Liver (tissue), 9 donors: ENCODE measurements around the gene GRSF1. TPM values are rescaled to one million over a fixed set of nuclear protein-coding genes. Genes with fewer than 3 reads are reported as not detected.

Source experiments
- DNase-seq: peaks from one replicate; pipeline ENCODE4 v3.0.0-alpha.2; 2017; ENCODE audit warnings: low spot score
- H3K27ac ChIP-seq, 2 donors: one replicate each; pipeline ENCODE4 v1.7.0; 2013; ENCODE audit warnings: inconsistent platforms in 2 of 2, low read length in 2 of 2, control low read depth in 1 of 2, low read depth in 1 of 2, mild to moderate bottlenecking in 1 of 2
- H3K27me3 ChIP-seq, 4 donors: one replicate each; pipeline versions ENCODE4 v1.6.1 to v1.7.0; 2013; ENCODE audit warnings: low read length in 3 of 4, inconsistent platforms in 1 of 4, mild to moderate bottlenecking in 1 of 4, moderate library complexity in 1 of 4; ENCODE audit not compliant: control insufficient read depth in 4 of 4, insufficient read depth in 4 of 4
- H3K36me3 ChIP-seq, 4 donors: one replicate each; pipeline versions ENCODE4 v1.6.1 to v1.7.0; 2013; ENCODE audit warnings: low read length in 3 of 4, mild to moderate bottlenecking in 3 of 4, low read depth in 1 of 4, moderate library complexity in 1 of 4; ENCODE audit not compliant: control insufficient read depth in 4 of 4, insufficient read depth in 3 of 4
- H3K4me1 ChIP-seq, 4 donors: one replicate each; pipeline versions ENCODE4 v1.6.1 to v1.7.0; 2013; ENCODE audit warnings: low read length in 3 of 4, mild to moderate bottlenecking in 3 of 4, moderate library complexity in 1 of 4; ENCODE audit not compliant: control insufficient read depth in 4 of 4, insufficient read depth in 4 of 4
- H3K4me3 ChIP-seq, 3 donors: one replicate each; pipeline versions ENCODE4 v1.6.1 to v1.7.0; 2013; ENCODE audit warnings: low read length in 3 of 3, control low read depth in 1 of 3, low read depth in 1 of 3, mild to moderate bottlenecking in 1 of 3
- H3K9ac ChIP-seq, 2 donors: one replicate each; pipeline ENCODE4 v1.7.0; 2013; ENCODE audit warnings: low read length in 2 of 2, mild to moderate bottlenecking in 2 of 2, moderate library complexity in 2 of 2, control low read depth in 1 of 2, low read depth in 1 of 2
- H3K9me3 ChIP-seq, 4 donors: one replicate each; pipeline versions ENCODE4 v1.6.1 to v1.7.0; 2013; ENCODE audit warnings: low read length in 3 of 4; ENCODE audit not compliant: control insufficient read depth in 4 of 4
- ATF3 ChIP-seq: IDR thresholded peaks from 2 replicates; pipeline ENCODE4 v1.6.1; 2016; ENCODE audit warnings: antibody characterized with exemption
- CTCF ChIP-seq: fragments of 150-350 bp; IDR thresholded peaks from 2 replicates; pipeline ENCODE4 v1.5.1; 2017; ENCODE audit warnings: improper control_type of control experiment, low read depth, low read length; ENCODE audit not compliant: missing input control
- EGR1 ChIP-seq, 2 donors: IDR thresholded peaks; 2 replicates each; pipeline ENCODE4 v1.6.1; 2016 to 2018; ENCODE audit warnings: antibody characterized with exemption in 2 of 2, low read depth in 2 of 2
- FOXA1 ChIP-seq: IDR thresholded peaks from 2 replicates; pipeline ENCODE4 v1.6.1; 2016; ENCODE audit warnings: antibody characterized with exemption
- FOXA2 ChIP-seq: IDR thresholded peaks from 2 replicates; pipeline ENCODE4 v1.6.1; 2016; ENCODE audit warnings: antibody characterized with exemption
- GABPA ChIP-seq, 2 donors: IDR thresholded peaks in 1 of 2; conservative IDR thresholded peaks in 1 of 2; 2 replicates each; pipeline ENCODE4 v1.6.1; 2016; ENCODE audit warnings: antibody characterized with exemption in 2 of 2, mild to moderate bottlenecking in 1 of 2, moderate library complexity in 1 of 2
- HNF4A ChIP-seq, 2 donors: conservative IDR thresholded peaks; 2 replicates each; pipeline ENCODE4 v1.6.1; 2016; ENCODE audit warnings: antibody characterized with exemption in 2 of 2, mild to moderate bottlenecking in 2 of 2
- HNF4G ChIP-seq: IDR thresholded peaks from 2 replicates; pipeline ENCODE4 v1.6.1; 2016; ENCODE audit warnings: antibody characterized with exemption
- JUND ChIP-seq, 2 donors: IDR thresholded peaks; 2 replicates each; pipeline ENCODE4 v1.6.1; 2016; ENCODE audit warnings: antibody characterized with exemption in 2 of 2
- MAX ChIP-seq: IDR thresholded peaks from 2 replicates; pipeline ENCODE4 v1.6.1; 2016; ENCODE audit warnings: antibody characterized with exemption
- NR2F2 ChIP-seq: IDR thresholded peaks from 2 replicates; pipeline ENCODE4 v1.6.1; 2016; ENCODE audit warnings: antibody characterized with exemption
- RAD21 ChIP-seq, 2 donors: IDR thresholded peaks; 2 replicates each; pipeline ENCODE4 v1.6.1; 2016; ENCODE audit warnings: antibody characterized with exemption in 2 of 2, mild to moderate bottlenecking in 2 of 2
- REST ChIP-seq: IDR thresholded peaks from 2 replicates; pipeline ENCODE4 v1.6.1; 2016; ENCODE audit warnings: antibody characterized with exemption, mild to moderate bottlenecking
- RXRA ChIP-seq, 2 donors: IDR thresholded peaks; 2 replicates each; pipeline ENCODE4 v1.6.1; 2017 to 2018; ENCODE audit warnings: antibody characterized with exemption in 2 of 2, mild to moderate bottlenecking in 1 of 2
- SP1 ChIP-seq: IDR thresholded peaks from 2 replicates; pipeline ENCODE4 v1.6.1; 2018; ENCODE audit warnings: antibody characterized with exemption, mild to moderate bottlenecking
- TAF1 ChIP-seq: conservative IDR thresholded peaks from 2 replicates; pipeline ENCODE4 v1.6.1; 2016; ENCODE audit warnings: antibody characterized with exemption, mild to moderate bottlenecking
- YY1 ChIP-seq: IDR thresholded peaks from 2 replicates; pipeline ENCODE4 v1.6.1; 2016; ENCODE audit warnings: antibody characterized with exemption, mild to moderate bottlenecking
- ZBTB33 ChIP-seq: IDR thresholded peaks from 2 replicates; pipeline ENCODE4 v1.6.1; 2016; ENCODE audit warnings: antibody characterized with exemption
- WGBS: extraction: QIAGEN DNeasy Blood & Tissue Kit; methylation state at CpG from one replicate; pipeline ENCODE4 v1.1.7; 2013; 5-methylcytosine and 5-hydroxymethylcytosine counted together
- polyA plus RNA-seq, 2 donors: library from polyadenylated mRNA; stranded (reverse) in 1 of 2; unstranded in 1 of 2; fragments of 200-250 nt in 1 of 2; fragments of >200 nt in 1 of 2; fragmentation: Nextera tagmentation in 1 of 2; extraction: Ambion mirVana in 1 of 2; gene quantifications; one replicate each; pipeline versions ENCODE4 v1.2.1 to v1.2.3, GENCODE V29; 2013 to 2015
- total RNA-seq, 2 donors: library from RNA; depleted of rRNA; stranded (reverse); fragments of >200 nt; gene quantifications; one replicate each; pipeline ENCODE4 v1.2.3, GENCODE V29; 2014
- donor health status: healthy.
- donor health status: healthy.
- donor health status: healthy.
- donor health status: healthy.
- donor health status: healthy.

Gene GRSF1
- total and polyA plus RNA-seq, 4 donors: 22.5 to 30.4 (median 28.0) TPM

GRCh38 chr4:70818173-70818855 is 21.4 kb downstream of the GRSF1 start:
- Histone ChIP-seq H3K9ac (no peak overlapping the region), H3K4me1 (no peaks in the 10 kb centered on the region), H3K4me3 (no peak overlapping the region), H3K9me3 (no peaks in the 10 kb centered on the region), H3K27me3 (no peaks in the 10 kb centered on the region), H3K27ac (no peak overlapping the region), H3K36me3 (peaks cover 6 to 22% (median 18%) of the 10 kb centered on the region in 4 donors)
- 90% methylated on average over 5 of the region's 5 CpGs for WGBS
- no peak for DNase-seq
- TF ChIP-seq FOXA1: no peak
- TF ChIP-seq NR2F2: no peak
- TF ChIP-seq HNF4G: no peak
- no peak for TF ChIP-seq JUND (IDR thresholded peaks at IDR 0.05)
- no peak for TF ChIP-seq RAD21 (IDR thresholded peaks at IDR 0.05)
- no peak for TF ChIP-seq TAF1
- TF ChIP-seq YY1: no peak
- TF ChIP-seq MAX: no peak
- TF ChIP-seq CTCF: no peak
- no peak for TF ChIP-seq EGR1 (IDR thresholded peaks at IDR 0.05; ENCODE audit: low read depth in 2 of 2)
- TF ChIP-seq ZBTB33: no peak
- TF ChIP-seq RXRA (IDR thresholded peaks at IDR 0.05): no peak
- TF ChIP-seq REST: no peak
- TF ChIP-seq ATF3: no peak
- TF ChIP-seq GABPA (IDR thresholded peaks at IDR 0.05 in 1 of 2, conservative IDR thresholded peaks at IDR 0.05 in 1 of 2): no peak
- no peak for TF ChIP-seq FOXA2
- TF ChIP-seq SP1: no peak
- no peak for TF ChIP-seq HNF4A (conservative IDR thresholded peaks at IDR 0.05)
